Smooth muscle cell (in vitro differentiated cells): ENCODE measurements around the gene NPIPA7. TPM values are rescaled to one million over a fixed set of nuclear protein-coding genes. Genes with fewer than 3 reads are reported as not detected.
"Not testable (repeated sequence)": the region's sequence is repeated elsewhere in the genome, so short reads cannot be mapped to it uniquely, and the experiment has no call there.

Experiments used
- DNase-seq: peaks from one replicate; lab custom pipeline; 2025; ENCODE audit not compliant: unreplicated experiment; lab: John Stamatoyannopoulos, UW
- H2AFZ ChIP-seq: fragments of 200-600 bp; sonication (generic); 2 replicates; pipeline ENCODE4 v1.6.0; 2016; ENCODE audit warnings: antibody characterized with exemption, low read depth, mild to moderate bottlenecking
- H3F3A ChIP-seq: fragments of 200-600 bp; sonication (generic); 2 replicates; pipeline ENCODE4 v1.6.0; 2017; ENCODE audit warnings: antibody characterized with exemption, low read depth
- H3K27ac ChIP-seq: fragments of 200-600 bp; sonication (generic); 2 replicates; pipeline ENCODE4 v1.5.1; 2016; ENCODE audit warnings: low read depth, mild to moderate bottlenecking
- H3K27me3 ChIP-seq: fragments of 200-600 bp; sonication (generic); 2 replicates; pipeline ENCODE4 v1.6.1; 2016; ENCODE audit warnings: low read depth, mild to moderate bottlenecking
- H3K36me3 ChIP-seq: fragments of 200-600 bp; sonication (generic); 2 replicates; pipeline ENCODE4 v1.5.1; 2016; ENCODE audit warnings: low read depth
- H3K4me1 ChIP-seq: fragments of 200-600 bp; sonication (generic); 2 replicates; pipeline ENCODE4 v1.5.1; 2016; ENCODE audit warnings: low read depth
- H3K4me2 ChIP-seq: fragments of 200-600 bp; sonication (generic); 2 replicates; pipeline ENCODE4 v1.6.0; 2016; ENCODE audit warnings: mild to moderate bottlenecking
- H3K4me3 ChIP-seq: fragments of 200-600 bp; sonication (generic); 2 replicates; pipeline ENCODE4 v1.5.1; 2016; ENCODE audit warnings: mild to moderate bottlenecking
- H3K79me2 ChIP-seq: fragments of 200-600 bp; sonication (generic); 2 replicates; pipeline ENCODE4 v1.6.0; 2016; ENCODE audit warnings: low read depth, mild to moderate bottlenecking
- H3K9ac ChIP-seq: fragments of 200-600 bp; sonication (generic); 2 replicates; pipeline ENCODE4 v1.6.0; 2016; ENCODE audit warnings: low read depth
- H3K9me3 ChIP-seq: fragments of 200-600 bp; sonication (generic); replicated peaks from 2 replicates; pipeline ENCODE4 v1.5.1; 2016; ENCODE audit warnings: low read depth
- H4K20me1 ChIP-seq: fragments of 200-600 bp; sonication (generic); 2 replicates; pipeline ENCODE4 v1.6.0; 2016; ENCODE audit warnings: low read depth
- WGBS: methylation state at CpG from one replicate; pipeline ENCODE4 v1.1.7; 2016; ENCODE audit warnings: low lambda C conversion rate; 5-methylcytosine and 5-hydroxymethylcytosine counted together
- polyA plus RNA-seq: library from polyadenylated mRNA; unstranded; fragments of >200 nt; fragmentation: Nextera tagmentation; extraction: Ambion mirVana; gene quantifications from 2 replicates; pipeline ENCODE4 v1.2.1, GENCODE V29; 2016
- total RNA-seq: library from RNA; depleted of rRNA; stranded (reverse); fragments of >200 nt; gene quantifications from 2 replicates; pipeline ENCODE4 v1.2.3, GENCODE V29; 2014

Gene NPIPA7
- total and polyA plus RNA-seq, 2 experiments from 2014 or later: 0.27 TPM; not detected in 1

- H3F3A ChIP-seq, H3K9me3 ChIP-seq, DNase-seq, H3K36me3 ChIP-seq, H3K4me3 ChIP-seq, H3K4me1 ChIP-seq, H3K4me2 ChIP-seq, H3K27ac ChIP-seq, H4K20me1 ChIP-seq, H3K9ac ChIP-seq, H3K79me2 ChIP-seq, H2AFZ ChIP-seq, H3K27me3 ChIP-seq: not testable (repeated sequence)
- 99% methylated on average over 30 of the region's 54 CpGs for WGBS
These were observed 12.2 kb upstream of the NPIPA7 start for GRCh38 chr16:16366552-16367284.

GRCh38 chr16:16367285-16367628 is 11.7 kb upstream of the NPIPA7 start:
- H3K9me3 ChIP-seq, H3F3A ChIP-seq, H4K20me1 ChIP-seq, H3K27me3 ChIP-seq, H2AFZ ChIP-seq, H3K4me3 ChIP-seq, H3K79me2 ChIP-seq, DNase-seq, H3K4me1 ChIP-seq, H3K27ac ChIP-seq, H3K4me2 ChIP-seq, H3K36me3 ChIP-seq, H3K9ac ChIP-seq: not testable (repeated sequence)
- no CpG with 5 or more reads among the region's 23 CpGs for WGBS

- not testable (repeated sequence) for H3K9ac ChIP-seq, H3K27ac ChIP-seq, H3K79me2 ChIP-seq, H4K20me1 ChIP-seq, H3K4me1 ChIP-seq, H3F3A ChIP-seq, H3K9me3 ChIP-seq, H2AFZ ChIP-seq, DNase-seq, H3K36me3 ChIP-seq, H3K4me3 ChIP-seq, H3K4me2 ChIP-seq, H3K27me3 ChIP-seq
- WGBS: 85% methylated on average over 30 of the region's 45 CpGs
These were observed 9.7 kb upstream of the NPIPA7 start for GRCh38 chr16:16369081-16369856.

GRCh38 chr16:16371136-16371735 is 7.7 kb upstream of the NPIPA7 start:
- H3K4me1 ChIP-seq, DNase-seq, H3K36me3 ChIP-seq, H3K27ac ChIP-seq, H2AFZ ChIP-seq, H4K20me1 ChIP-seq, H3F3A ChIP-seq, H3K9me3 ChIP-seq, H3K79me2 ChIP-seq, H3K4me2 ChIP-seq, H3K27me3 ChIP-seq, H3K4me3 ChIP-seq, H3K9ac ChIP-seq: not testable (repeated sequence)
- WGBS: 91% methylated on average over 8 of the region's 43 CpGs

- not testable (repeated sequence) for H3K4me3 ChIP-seq, H4K20me1 ChIP-seq, H2AFZ ChIP-seq, H3K27ac ChIP-seq, H3K4me1 ChIP-seq, DNase-seq, H3K36me3 ChIP-seq, H3K79me2 ChIP-seq, H3K9me3 ChIP-seq, H3K4me2 ChIP-seq, H3K27me3 ChIP-seq, H3K9ac ChIP-seq, H3F3A ChIP-seq
- WGBS: no CpG with 5 or more reads among the region's 25 CpGs
These were observed 4.7 kb upstream of the NPIPA7 start for GRCh38 chr16:16374192-16374591.

- no CpG with 5 or more reads among the region's 6 CpGs for WGBS
- not testable (repeated sequence) for DNase-seq, H3K9ac ChIP-seq, H3K4me2 ChIP-seq, H3K4me3 ChIP-seq, H4K20me1 ChIP-seq, H3K9me3 ChIP-seq, H3K27ac ChIP-seq, H3K27me3 ChIP-seq, H3K36me3 ChIP-seq, H2AFZ ChIP-seq, H3K79me2 ChIP-seq, H3K4me1 ChIP-seq, H3F3A ChIP-seq
These were observed 20.7 kb downstream of the NPIPA7 start for GRCh38 chr16:16399685-16400084.

GRCh38 chr16:16402333-16402732 is 23.4 kb downstream of the NPIPA7 start:
- H3K27me3 ChIP-seq, H3K4me2 ChIP-seq, DNase-seq, H3K9ac ChIP-seq, H3K36me3 ChIP-seq, H3K4me1 ChIP-seq, H3F3A ChIP-seq, H3K79me2 ChIP-seq, H3K4me3 ChIP-seq, H4K20me1 ChIP-seq, H3K27ac ChIP-seq, H2AFZ ChIP-seq, H3K9me3 ChIP-seq: not testable (repeated sequence)
- no CpG with 5 or more reads among the region's 2 CpGs for WGBS

GRCh38 chr16:16404283-16404682 is 25.3 kb downstream of the NPIPA7 start:
- H3K27me3 ChIP-seq, H3K36me3 ChIP-seq, H4K20me1 ChIP-seq, H3K9me3 ChIP-seq, H3K9ac ChIP-seq, H3K4me3 ChIP-seq, H3K79me2 ChIP-seq, DNase-seq, H3F3A ChIP-seq, H2AFZ ChIP-seq, H3K27ac ChIP-seq, H3K4me1 ChIP-seq, H3K4me2 ChIP-seq: not testable (repeated sequence)
- WGBS: no CpG with 5 or more reads among the region's 1 CpG
